CD4-positive, alpha-beta T cell (primary cell): ENCODE measurements around the gene PTPRD. TPM values are rescaled to one million over a fixed set of nuclear protein-coding genes. Genes with fewer than 3 reads are reported as not detected.

Experiments
- ATAC-seq: fragments of 200-7000 bp; cut with Tn5 transposase; one replicate; pipeline ENCODE4 v1.10.0; 2022; ENCODE audit warnings: mild to moderate bottlenecking; ENCODE audit not compliant: poor library complexity
- CTCF ChIA-PET: fragments of 350-600 bp; sonication (Branson Sonifier 250); formaldehyde crosslinking; loops from one replicate; lab custom pipeline; 2021; ENCODE audit warnings: antibody characterized with exemption, inconsistent platforms; lab: Charles Lee
- POLR2A ChIA-PET: fragments of 350-600 bp; sonication (Branson Sonifier 250); formaldehyde crosslinking; loops from one replicate; lab custom pipeline; 2021; ENCODE audit warnings: antibody characterized with exemption, inconsistent platforms; lab: Charles Lee
- DNase-seq, 14 experiments: peaks; one replicate each; pipeline ENCODE4 v3.0.0-alpha.2; 2013 to 2020; ENCODE audit warnings: mixed read lengths in 2 of 14
- H3K27ac ChIP-seq, 2 donors: one replicate each; pipeline versions ENCODE4 v1.5.1 to v1.7.0; 2013; ENCODE audit warnings: low read length in 2 of 2, low read depth in 1 of 2, mild to moderate bottlenecking in 1 of 2
- H3K27me3 ChIP-seq, 2 experiments: 1 replicate in 1 of 2; 2 replicates in 1 of 2; pipeline versions ENCODE4 v1.6.1 to v1.7.0; 2013; ENCODE audit warnings: low read length in 2 of 2, control low read depth in 1 of 2, mild to moderate bottlenecking in 1 of 2, moderate library complexity in 1 of 2; ENCODE audit not compliant: insufficient read depth in 2 of 2, control insufficient read depth in 1 of 2
- H3K36me3 ChIP-seq: one replicate; pipeline ENCODE4 v1.6.1; 2013; ENCODE audit warnings: low read length, control low read depth; ENCODE audit not compliant: insufficient read depth
- H3K4me1 ChIP-seq: one replicate; pipeline ENCODE4 v1.6.1; 2013; ENCODE audit warnings: low read length, control low read depth; ENCODE audit not compliant: insufficient read depth
- H3K4me3 ChIP-seq: one replicate; pipeline ENCODE4 v1.5.1; 2013; ENCODE audit warnings: mild to moderate bottlenecking, low read length, moderate library complexity
- H3K9me3 ChIP-seq, 2 experiments: 1 replicate in 1 of 2; 2 replicates in 1 of 2; pipeline versions ENCODE4 v1.6.1 to v1.7.0; 2013; ENCODE audit warnings: low read length in 2 of 2, mild to moderate bottlenecking in 2 of 2, control low read depth in 1 of 2, moderate library complexity in 1 of 2; ENCODE audit not compliant: control insufficient read depth in 1 of 2, insufficient read depth in 1 of 2
- H3K27ac Mint-ChIP-seq: one replicate; pipeline ENCODE4 v1.8.0; 2020; ENCODE audit warnings: mixed read lengths
- H3K27me3 Mint-ChIP-seq: one replicate; pipeline ENCODE4 v1.8.0; 2021; ENCODE audit warnings: mixed read lengths
- H3K36me3 Mint-ChIP-seq: one replicate; pipeline ENCODE4 v1.8.0; 2021; ENCODE audit warnings: low read depth, mixed read lengths
- H3K4me1 Mint-ChIP-seq: one replicate; pipeline ENCODE4 v1.8.0; 2021; ENCODE audit warnings: low read depth, mixed read lengths
- H3K4me3 Mint-ChIP-seq: one replicate; pipeline ENCODE4 v1.8.0; 2020; ENCODE audit warnings: mild to moderate bottlenecking, mixed read lengths
- H3K9me3 Mint-ChIP-seq: one replicate; pipeline ENCODE4 v1.8.0; 2020; ENCODE audit warnings: mixed read lengths
- intact Hi-C, 2 experiments: fragments of 100-400 bp; cut with DNase I in 1 of 2; cut with micrococcal nuclease in 1 of 2; formaldehyde crosslinking; loops; one replicate each; pipeline versions ENCODE4 v1.15.1 to v1.9.0; 2023 to 2025; cut with DNase I, micrococcal nuclease
- total RNA-seq, 174 experiments: library from RNA in 2 of 174; stranded (reverse) in 2 of 174; gene quantifications; one replicate each; pipeline ENCODE4 v1.2.3 and lab custom pipeline; 2021 to 2026
- TF ChIP-seq, protein P1 (sequence below): fragments of 200-600 bp; IDR thresholded peaks from one replicate; pipeline ENCODE4 v1.8.0; 2022; ENCODE audit warnings: antibody characterized with exemption, mild to moderate bottlenecking

The PTPRD gene
- total RNA-seq, 2 experiments from 2014 or later = not detected

DNA sequence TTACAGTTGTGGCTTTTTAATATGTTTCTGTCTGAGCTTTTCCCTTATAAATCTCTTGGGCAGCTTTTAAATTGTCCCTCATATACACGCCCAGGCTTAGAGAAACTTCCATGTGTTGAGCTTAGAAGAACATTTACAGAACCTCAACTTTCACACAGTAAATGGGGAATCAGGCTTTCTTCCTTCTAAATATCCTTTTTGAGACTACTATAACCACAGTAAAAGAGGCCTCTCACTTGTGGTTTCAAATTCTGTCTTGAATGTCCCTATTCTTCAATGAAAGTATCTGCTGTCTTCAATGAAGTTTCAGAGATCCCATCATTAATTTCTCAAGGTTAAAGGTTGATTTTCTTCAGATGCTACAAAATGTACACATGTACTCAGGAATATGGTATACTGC, 2224.7 kb downstream of the PTPRD start:
- Histone ChIP-seq H3K27ac (no peak overlapping the region), H3K27me3 (no peaks in the 10 kb centered on the region), H3K4me1 (no peaks in the 10 kb centered on the region), H3K4me3 (no peak overlapping the region), H3K9me3 (no peaks in the 10 kb centered on the region), H3K36me3 (no peaks in the 10 kb centered on the region)
- no peaks in the 10 kb centered on the region for H3K36me3 Mint-ChIP-seq
- no peak overlapping the region for H3K27ac Mint-ChIP-seq
- intact Hi-C loops = no loop called here
- no peaks in the 10 kb centered on the region for H3K27me3 Mint-ChIP-seq
- ChIA-PET POLR2A (no interaction called here), CTCF (no interaction called here)
- no peaks in the 10 kb centered on the region for H3K4me1 Mint-ChIP-seq
- H3K9me3 Mint-ChIP-seq = no peaks in the 10 kb centered on the region
- DNase-seq (no peak), ATAC-seq (no peak)
- H3K4me3 Mint-ChIP-seq = no peak overlapping the region
- TF ChIP-seq, protein P1, sequence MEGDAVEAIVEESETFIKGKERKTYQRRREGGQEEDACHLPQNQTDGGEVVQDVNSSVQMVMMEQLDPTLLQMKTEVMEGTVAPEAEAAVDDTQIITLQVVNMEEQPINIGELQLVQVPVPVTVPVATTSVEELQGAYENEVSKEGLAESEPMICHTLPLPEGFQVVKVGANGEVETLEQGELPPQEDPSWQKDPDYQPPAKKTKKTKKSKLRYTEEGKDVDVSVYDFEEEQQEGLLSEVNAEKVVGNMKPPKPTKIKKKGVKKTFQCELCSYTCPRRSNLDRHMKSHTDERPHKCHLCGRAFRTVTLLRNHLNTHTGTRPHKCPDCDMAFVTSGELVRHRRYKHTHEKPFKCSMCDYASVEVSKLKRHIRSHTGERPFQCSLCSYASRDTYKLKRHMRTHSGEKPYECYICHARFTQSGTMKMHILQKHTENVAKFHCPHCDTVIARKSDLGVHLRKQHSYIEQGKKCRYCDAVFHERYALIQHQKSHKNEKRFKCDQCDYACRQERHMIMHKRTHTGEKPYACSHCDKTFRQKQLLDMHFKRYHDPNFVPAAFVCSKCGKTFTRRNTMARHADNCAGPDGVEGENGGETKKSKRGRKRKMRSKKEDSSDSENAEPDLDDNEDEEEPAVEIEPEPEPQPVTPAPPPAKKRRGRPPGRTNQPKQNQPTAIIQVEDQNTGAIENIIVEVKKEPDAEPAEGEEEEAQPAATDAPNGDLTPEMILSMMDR = no peak

DNA sequence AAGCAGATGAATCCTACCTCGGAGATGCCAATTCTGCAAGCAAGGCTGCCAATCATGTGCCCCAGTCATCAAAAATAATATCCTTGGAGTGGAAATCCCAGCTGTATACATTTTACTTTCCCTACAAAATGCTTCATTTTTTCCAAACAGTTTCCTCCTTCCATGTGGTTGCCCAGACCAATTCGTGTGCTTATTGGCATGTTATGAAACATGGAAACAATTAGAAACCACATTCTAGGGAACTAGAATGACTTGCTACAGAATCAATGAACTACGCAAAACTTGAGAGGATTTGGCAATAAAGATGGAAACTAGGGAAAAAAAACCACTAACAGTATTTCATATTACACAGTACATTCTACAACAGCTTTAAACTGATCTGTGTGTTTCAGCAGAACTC, 2228.7 kb downstream of the PTPRD start:
- Mint-ChIP-seq H3K4me3 (no peak overlapping the region), H3K9me3 (no peaks in the 10 kb centered on the region), H3K4me1 (no peaks in the 10 kb centered on the region), H3K27me3 (no peaks in the 10 kb centered on the region), H3K27ac (no peak overlapping the region), H3K36me3 (no peaks in the 10 kb centered on the region)
- H3K9me3 ChIP-seq = no peaks in the 10 kb centered on the region
- H3K27ac ChIP-seq = no peak overlapping the region
- no peaks in the 10 kb centered on the region for H3K4me1 ChIP-seq
- no peaks in the 10 kb centered on the region for H3K27me3 ChIP-seq
- H3K36me3 ChIP-seq = no peaks in the 10 kb centered on the region
- TF ChIP-seq, protein P1 = no peak
- intact Hi-C loops = no loop called here
- no peak overlapping the region for H3K4me3 ChIP-seq
- ATAC-seq (no peak), DNase-seq (no peak)
- ChIA-PET POLR2A (no interaction called here), CTCF (no interaction called here)

DNA sequence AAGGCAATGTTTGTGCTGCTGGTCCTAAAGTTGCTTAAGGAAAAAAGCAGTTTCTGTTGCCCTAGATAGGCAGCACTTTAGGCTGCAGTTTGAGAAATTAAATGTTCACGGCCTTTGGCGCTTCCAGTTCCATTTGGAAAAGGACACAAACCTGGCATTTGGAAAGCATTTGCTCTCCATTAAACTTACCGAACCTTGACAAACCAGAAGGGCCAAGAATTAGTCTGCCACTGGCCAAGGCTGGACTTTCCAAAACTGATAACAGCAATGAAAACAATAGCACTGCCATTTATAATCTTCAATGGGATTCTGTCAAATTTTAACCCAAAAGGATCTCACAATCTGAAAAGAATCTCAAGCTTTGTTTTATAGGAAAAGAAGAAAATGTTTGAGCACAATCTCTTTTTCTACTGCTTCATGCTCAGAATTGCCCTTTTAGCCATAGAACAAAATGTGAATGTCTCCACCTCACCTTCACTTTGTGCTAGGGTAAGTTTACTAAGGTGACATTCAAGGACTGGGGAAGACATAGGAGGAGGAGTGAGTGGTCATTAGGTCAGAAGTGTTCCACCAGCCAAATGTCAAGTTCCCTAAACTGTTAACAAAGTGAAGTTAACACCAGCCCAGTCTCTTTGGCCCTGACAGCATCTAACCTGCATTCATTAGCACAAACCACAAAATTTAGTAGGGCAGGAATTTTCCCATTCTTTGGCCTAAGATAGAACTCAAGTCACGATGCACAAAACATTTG, 2229.8 kb downstream of the PTPRD start:
- no peak overlapping the region for H3K27ac Mint-ChIP-seq
- ChIA-PET POLR2A (no interaction called here), CTCF (no interaction called here)
- H3K4me1 ChIP-seq = no peaks in the 10 kb centered on the region
- no peaks in the 10 kb centered on the region for H3K36me3 ChIP-seq
- DNase-seq (no peak), ATAC-seq (no peak)
- H3K4me3 Mint-ChIP-seq = no peak overlapping the region
- no peaks in the 10 kb centered on the region for H3K27me3 ChIP-seq
- no peaks in the 10 kb centered on the region for H3K4me1 Mint-ChIP-seq
- no peak overlapping the region for H3K27ac ChIP-seq
- no peaks in the 10 kb centered on the region for H3K36me3 Mint-ChIP-seq
- no peaks in the 10 kb centered on the region for H3K9me3 ChIP-seq
- H3K27me3 Mint-ChIP-seq = no peaks in the 10 kb centered on the region
- intact Hi-C loops = no loop called here
- TF ChIP-seq, protein P1 = no peak
- H3K9me3 Mint-ChIP-seq = no peaks in the 10 kb centered on the region
- H3K4me3 ChIP-seq = no peak overlapping the region
